Globus pallidus (tissue), 1 donor: ENCODE measurements around the gene UBE2J2.

Source experiments
- DNase-seq: peaks from one replicate; pipeline ENCODE4 v3.0.0-alpha.2; 2015; ENCODE audit warnings: low spot score

The UBE2J2 gene

GRCh38 chr1:1226566-1227362, 46.9 kb downstream of the UBE2J2 start:
- DNase-seq, result no peak

- DNase-seq, result no peak
These were observed 47.7 kb downstream of the UBE2J2 start for GRCh38 chr1:1225913-1226312.

DNA sequence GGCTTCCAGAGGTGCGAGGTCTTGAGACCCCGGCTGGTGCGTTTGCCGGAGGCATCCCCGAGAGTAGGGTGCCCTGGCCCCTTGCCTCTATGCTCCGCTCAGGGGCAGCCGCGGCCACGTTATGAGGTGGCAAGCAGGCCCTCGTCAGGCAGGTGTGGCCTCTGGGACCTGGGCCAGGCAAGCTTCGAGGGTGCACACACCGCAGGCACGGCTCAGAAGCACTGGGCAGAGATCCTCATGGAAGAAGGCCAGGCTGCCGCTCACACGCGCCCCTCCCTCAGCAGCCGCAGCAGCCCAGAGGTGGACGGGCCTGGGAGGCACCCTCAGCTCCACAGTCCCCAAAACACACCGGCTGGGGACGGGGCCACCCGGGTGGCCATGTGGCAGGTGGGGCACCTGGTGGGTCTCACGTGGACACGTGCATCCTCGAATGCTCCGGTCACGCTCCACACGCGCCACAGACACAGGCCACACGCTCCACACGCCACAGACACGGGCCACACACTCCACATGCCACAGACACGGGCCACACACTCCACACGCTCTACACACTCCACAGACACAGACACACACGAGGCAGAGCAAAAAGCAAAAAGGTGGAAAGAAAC, 48.3 kb downstream of the UBE2J2 start:
- no peak for DNase-seq

DNA sequence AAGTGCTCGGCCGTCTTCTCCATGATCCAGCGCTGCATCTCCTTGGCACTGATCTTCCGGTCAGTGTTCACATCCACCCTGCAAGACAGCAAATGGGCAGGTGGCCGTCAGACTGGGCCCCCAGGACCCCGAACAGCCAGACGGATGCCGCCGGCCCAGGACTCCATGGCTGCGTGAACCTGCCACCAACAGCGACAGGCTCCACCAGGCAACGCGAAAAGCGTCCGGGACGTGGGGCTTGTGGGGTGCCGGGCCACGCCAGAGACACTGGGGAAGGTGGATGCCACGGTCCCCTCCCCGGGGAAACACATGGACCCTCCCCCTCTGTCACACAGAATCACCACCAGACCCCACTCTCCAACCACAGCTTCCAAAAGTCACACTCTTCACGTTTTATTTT, 49.8 kb downstream of the UBE2J2 start:
- no peak for DNase-seq

DNA sequence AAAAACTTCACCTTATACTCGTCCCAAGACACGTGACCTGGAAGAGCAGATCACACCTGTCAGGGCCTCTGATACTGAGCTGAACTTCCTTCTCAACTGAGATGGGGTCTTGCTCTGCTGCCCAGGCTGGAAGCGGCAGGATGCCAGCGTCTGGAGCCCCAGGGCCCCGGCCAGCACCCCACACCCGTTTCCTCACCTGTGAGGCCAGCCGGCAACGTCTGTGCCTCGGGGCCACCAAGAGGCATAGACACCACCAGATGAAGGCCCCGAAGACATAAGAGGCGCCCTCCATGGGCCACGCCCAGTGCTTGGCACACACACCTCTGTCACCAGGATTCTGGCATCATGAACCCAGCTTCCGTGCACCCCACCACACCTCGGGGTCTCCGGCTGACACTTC, 50.3 kb downstream of the UBE2J2 start:
- no peak for DNase-seq

GRCh38 chr1:1222575-1223225, 51.0 kb downstream of the UBE2J2 start:
- no peak for DNase-seq

GRCh38 chr1:1221887-1222574, 51.6 kb downstream of the UBE2J2 start:
- no peak for DNase-seq

DNA sequence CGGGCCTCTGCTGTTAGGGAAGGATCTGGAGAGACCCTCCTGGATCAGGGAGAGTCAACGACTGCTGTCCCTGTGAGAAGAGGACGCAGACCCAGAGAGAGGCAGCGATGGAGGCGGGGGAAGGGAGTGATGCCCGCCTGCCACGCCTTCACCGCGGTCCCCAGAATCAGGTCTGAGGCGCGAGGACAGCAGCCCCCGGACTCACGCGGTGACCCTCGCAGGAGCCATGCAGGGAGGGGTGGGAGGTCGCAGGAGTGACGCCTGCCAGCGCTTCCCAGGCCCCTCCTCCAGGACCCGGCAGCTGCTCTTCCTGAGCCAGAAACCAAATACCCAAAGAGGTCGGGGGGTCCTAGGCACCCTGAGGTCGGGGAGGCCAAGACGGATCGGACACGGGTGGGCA, 53.5 kb downstream of the UBE2J2 start:
- DNase-seq, result no peak

DNA sequence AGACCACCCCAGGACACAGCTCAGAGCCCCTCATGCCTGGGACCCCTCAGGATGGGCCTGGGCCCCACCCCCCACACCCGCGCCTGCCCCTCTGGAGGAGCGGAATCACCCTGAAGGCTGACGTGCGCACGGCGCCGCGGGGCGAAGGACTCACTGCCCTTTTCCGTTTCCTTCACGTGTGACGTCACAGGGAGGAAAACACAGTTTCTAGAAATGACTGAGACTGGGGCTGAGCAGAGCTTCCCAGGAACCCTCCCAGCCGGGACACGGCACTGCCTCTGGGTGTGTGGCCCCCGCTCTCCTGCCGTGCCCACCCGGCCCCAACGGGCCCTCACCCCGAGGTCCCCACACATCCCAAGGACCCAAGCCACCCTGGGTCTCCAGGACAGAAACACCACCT, 54.3 kb downstream of the UBE2J2 start:
- no peak for DNase-seq

GRCh38 chr1:1218524-1219200, 55.0 kb downstream of the UBE2J2 start:
- DNase-seq, result no peak

- no peak for DNase-seq
These were observed 55.8 kb downstream of the UBE2J2 start for GRCh38 chr1:1217621-1218523.

DNA sequence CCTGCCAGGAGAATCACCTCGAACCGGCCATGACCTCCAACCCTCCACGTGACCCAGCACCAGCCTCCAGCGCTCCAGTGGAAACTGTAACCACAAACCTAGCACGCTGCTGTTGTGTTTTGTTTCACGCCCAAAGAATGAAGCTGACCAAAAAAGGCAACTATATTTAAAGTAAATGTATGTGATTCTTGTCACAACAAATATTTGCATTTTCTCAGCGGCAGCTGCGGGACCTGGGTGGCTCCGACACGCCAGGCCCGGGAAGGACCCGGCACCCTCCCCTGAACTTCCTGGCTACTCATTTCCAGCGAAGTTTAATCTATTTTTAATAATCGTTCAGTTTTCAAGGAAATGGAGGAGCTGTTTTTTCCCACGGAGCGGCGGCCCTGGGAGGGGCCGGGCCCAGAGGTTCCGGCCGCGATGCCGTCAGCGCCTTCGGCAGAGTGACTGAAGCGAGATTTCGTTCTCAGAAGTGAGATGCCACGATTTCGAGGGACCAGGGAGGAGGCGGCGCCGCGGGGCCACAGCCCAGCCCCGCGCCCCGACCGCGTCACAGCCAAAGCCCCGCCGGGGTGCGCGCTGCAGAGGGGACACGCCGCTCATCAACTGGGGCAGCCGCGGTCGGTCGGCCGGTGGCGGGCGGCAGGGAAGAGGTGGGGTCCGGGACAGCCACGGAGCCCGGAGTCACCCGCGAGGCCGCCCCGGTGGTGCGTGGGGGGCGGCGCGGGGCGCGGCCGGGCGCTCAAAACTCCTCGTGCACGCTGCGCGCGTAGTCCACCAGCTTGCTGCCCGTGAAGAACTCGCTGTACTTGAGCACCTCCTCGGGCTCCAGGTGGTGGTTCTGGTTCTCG, 56.7 kb downstream of the UBE2J2 start:
- DNase-seq, result no peak

DNA sequence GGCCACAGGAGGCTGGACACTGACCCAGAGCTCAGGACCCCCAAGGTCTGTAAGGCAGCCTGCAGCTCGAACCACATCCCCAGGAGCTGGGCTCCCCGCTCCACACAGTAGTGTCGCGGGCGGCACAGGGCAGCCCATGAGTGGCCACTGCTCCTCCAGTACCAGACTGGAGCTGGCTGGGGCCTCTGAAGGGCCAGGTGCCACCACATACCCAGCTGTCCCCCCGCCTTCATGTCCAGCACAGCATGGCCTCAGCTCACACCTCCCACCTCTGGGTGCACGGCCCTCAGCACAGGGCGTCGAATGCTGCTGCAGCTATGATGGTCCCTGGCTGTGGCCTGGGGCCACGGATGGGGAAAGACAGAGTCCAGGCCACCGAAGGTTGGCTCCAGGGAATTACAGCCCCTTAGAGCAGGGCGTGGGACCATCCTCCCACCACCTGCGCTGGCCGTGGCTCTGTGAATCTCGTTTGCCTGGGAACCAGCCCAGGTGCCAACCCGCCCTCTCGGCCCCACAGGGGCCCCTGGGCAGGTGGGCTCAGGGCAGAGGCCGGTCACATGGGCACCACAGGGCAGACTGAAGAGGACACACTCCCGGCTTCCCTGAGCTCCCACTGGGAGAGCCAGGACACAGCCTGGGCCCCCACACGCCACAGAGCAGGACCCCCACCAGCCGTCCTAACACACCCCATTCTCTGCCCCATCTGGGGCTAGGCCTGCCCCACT, 57.6 kb downstream of the UBE2J2 start:
- no peak for DNase-seq

DNA sequence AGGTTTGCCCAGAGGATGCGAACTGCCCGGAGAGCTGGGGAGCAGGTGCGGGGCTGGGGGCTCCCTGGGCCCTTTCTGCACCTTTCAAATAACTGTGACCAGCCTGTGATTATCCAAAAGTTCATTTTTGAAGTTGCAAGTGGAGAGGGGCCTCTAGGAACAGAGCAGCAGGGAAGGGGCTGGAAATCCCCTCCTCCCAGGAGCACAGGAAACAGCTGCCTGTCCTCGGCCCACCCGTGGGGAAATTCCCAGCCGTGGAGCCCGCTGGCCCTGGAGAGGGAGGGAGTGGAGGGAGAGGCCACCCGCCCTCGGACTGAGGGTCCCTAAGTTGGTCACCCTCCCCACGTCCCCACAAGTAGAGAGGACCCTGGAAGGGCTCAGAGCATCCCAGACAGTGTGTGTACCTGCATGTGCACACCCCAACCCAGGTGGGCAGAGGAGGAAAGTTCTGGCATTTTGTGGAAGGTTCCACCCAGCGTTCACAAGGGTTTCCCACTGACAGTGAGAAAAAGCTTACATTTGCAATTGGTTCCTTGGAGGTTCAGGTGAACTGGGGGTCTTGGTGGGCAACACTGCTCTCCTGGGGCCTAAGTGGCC, 58.5 kb downstream of the UBE2J2 start:
- no peak for DNase-seq

DNA sequence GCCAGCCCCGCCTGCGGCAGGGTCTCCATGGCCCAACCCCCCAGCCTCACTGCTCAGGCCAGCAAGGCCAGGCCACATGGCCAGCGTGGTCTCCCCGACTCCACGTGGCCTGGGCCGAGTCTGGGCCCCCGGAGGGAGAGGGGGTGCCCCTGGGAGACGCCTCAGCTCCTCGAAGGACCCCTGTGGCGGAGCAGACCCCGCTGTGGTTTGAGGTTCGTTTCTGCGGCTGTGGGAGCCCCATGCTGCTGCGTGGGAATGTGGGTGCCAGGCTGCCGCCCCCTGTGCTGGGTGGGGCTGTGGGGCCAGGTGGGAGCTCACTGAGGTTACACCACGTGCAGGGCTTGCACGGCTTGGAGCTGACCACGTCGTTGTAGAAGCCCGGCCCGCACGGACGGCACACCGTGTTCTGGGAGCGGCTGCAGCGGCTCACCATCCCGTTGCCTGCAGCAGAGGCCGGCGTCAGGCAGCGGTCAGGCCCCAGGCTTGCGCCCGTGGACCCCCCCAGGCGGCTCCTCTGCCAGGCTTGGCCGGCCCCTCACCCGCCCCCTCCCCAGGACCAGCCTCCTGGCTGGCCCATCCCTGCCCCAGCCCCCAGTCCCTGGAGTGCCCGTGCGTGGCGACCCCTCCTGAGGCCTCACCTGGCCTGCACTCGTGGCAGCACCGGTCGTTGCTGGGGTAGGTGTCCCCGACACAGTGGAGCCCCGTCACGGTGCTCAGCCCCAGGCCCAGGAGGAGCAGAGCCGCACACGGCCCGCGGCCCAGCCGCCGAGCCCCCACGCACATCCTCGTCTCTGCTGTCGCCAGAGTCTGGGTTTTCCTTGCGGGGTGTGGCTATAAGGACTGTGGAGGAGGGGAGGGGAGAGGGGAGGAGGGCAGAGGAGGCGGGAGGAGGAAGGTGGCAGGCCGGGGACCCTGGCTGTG, 60.0 kb downstream of the UBE2J2 start, which contains the start of gene TNFRSF4:
Gene TNFRSF4, minus strand, starts transcription at position 809 of the 921 bp plus-strand sequence. Its CDS starts 26 bp downstream, at position 783.
- no peak for DNase-seq

- no peak for DNase-seq
These were observed 60.8 kb downstream of the UBE2J2 start for GRCh38 chr1:1212780-1213344.
